CD4-positive, CD25-positive, alpha-beta regulatory T cell (primary cell): ENCODE results near the gene P4HTM. TPM values are rescaled to one million over a fixed set of nuclear protein-coding genes. Genes with fewer than 3 reads are reported as not detected.

ENCODE experiments used
- ATAC-seq, 2 donors: fragments of 150-1000 bp; cut with Tn5 transposase; one replicate each; pipeline ENCODE4 v1.10.0; 2021; ENCODE audit warnings: low read depth in 2 of 2, moderate number of reproducible peaks in 2 of 2, moderate library complexity in 1 of 2
- DNase-seq, 3 donors: peaks; one replicate each; pipeline versions ENCODE4 v3.0.0 to v3.0.0-alpha.2; 2012 to 2022; ENCODE audit warnings: mixed read lengths in 1 of 3
- H3K27ac ChIP-seq: one replicate; pipeline ENCODE4 v1.7.0; 2013; ENCODE audit warnings: mild to moderate bottlenecking, low read length; ENCODE audit not compliant: insufficient read depth, poor library complexity, severe bottlenecking
- H3K27me3 ChIP-seq: one replicate; pipeline ENCODE4 v1.7.0; 2013; ENCODE audit warnings: low read length; ENCODE audit not compliant: control insufficient read depth, insufficient read depth
- H3K36me3 ChIP-seq: one replicate; pipeline ENCODE4 v1.7.0; 2013; ENCODE audit warnings: mild to moderate bottlenecking, low read length, moderate library complexity; ENCODE audit not compliant: control insufficient read depth, insufficient read depth
- H3K4me1 ChIP-seq: 2 replicates; pipeline ENCODE4 v1.7.0; 2013; ENCODE audit warnings: mild to moderate bottlenecking, low read length; ENCODE audit not compliant: insufficient read depth, control insufficient read depth, poor library complexity, severe bottlenecking
- H3K4me3 ChIP-seq: one replicate; pipeline ENCODE4 v1.7.0; 2013; ENCODE audit warnings: low read depth, mild to moderate bottlenecking, low read length, moderate library complexity
- H3K9me3 ChIP-seq, 2 experiments: 1 replicate in 1 of 2; 2 replicates in 1 of 2; pipeline ENCODE4 v1.7.0; 2013; ENCODE audit warnings: low read length in 2 of 2, mild to moderate bottlenecking in 1 of 2, moderate library complexity in 1 of 2; ENCODE audit not compliant: control insufficient read depth in 2 of 2
- H3K27ac Mint-ChIP-seq, 3 donors: one replicate each; pipeline ENCODE4 v1.8.0; 2020 to 2022; ENCODE audit warnings: mild to moderate bottlenecking in 3 of 3, mixed read lengths in 3 of 3, moderate library complexity in 2 of 3
- H3K27me3 Mint-ChIP-seq: one replicate; pipeline ENCODE4 v1.8.0; 2022; ENCODE audit warnings: mild to moderate bottlenecking, mixed read lengths
- H3K36me3 Mint-ChIP-seq: one replicate; pipeline ENCODE4 v1.8.0; 2020; ENCODE audit warnings: mixed read lengths
- H3K4me1 Mint-ChIP-seq, 4 donors: one replicate each; pipeline ENCODE4 v1.8.0; 2020 to 2022; ENCODE audit warnings: mixed read lengths in 4 of 4, mild to moderate bottlenecking in 1 of 4
- H3K4me3 Mint-ChIP-seq, 4 donors: one replicate each; pipeline ENCODE4 v1.8.0; 2020 to 2022; ENCODE audit warnings: mild to moderate bottlenecking in 4 of 4, mixed read lengths in 4 of 4, moderate library complexity in 3 of 4
- H3K9me3 Mint-ChIP-seq, 7 donors: one replicate each; pipeline ENCODE4 v1.8.0; 2020 to 2022; ENCODE audit warnings: mixed read lengths in 7 of 7, mild to moderate bottlenecking in 3 of 7, moderate library complexity in 2 of 7
- polyA plus RNA-seq, 4 donors: library from polyadenylated mRNA; unstranded; fragments of 300-500 nt; fragmentation: Illumina TruSeq; gene quantifications; one replicate each; pipeline ENCODE4 v1.2.3, GENCODE V29; 2021
- total RNA-seq: library from RNA; stranded (reverse); gene quantifications from one replicate; pipeline ENCODE4 v1.2.3, GENCODE V29; 2022

The P4HTM gene
- total and polyA plus RNA-seq, 5 donors from 2014 or later: 19.5 to 39.2 (median 25.1) TPM

GRCh38 chr3:48970586-48970985 is 19.5 kb upstream of the P4HTM start:
- Histone ChIP-seq H3K27ac (no peak overlapping the region), H3K4me1 (no peaks in the 10 kb centered on the region), H3K36me3 (peaks cover 79% of the 10 kb centered on the region), H3K27me3 (no peaks in the 10 kb centered on the region), H3K4me3 (no peak overlapping the region), H3K9me3 (no peaks in the 10 kb centered on the region)
- H3K4me3 Mint-ChIP-seq: no peak overlapping the region
- no peak for DNase-seq
- no peak for ATAC-seq
- H3K27me3 Mint-ChIP-seq: no peaks in the 10 kb centered on the region
- no peaks in the 10 kb centered on the region for H3K9me3 Mint-ChIP-seq
- peaks cover 58% of the 10 kb centered on the region for H3K36me3 Mint-ChIP-seq
- peak overlapping the region in 1 of 3 donors; percentile 5 for H3K27ac Mint-ChIP-seq
- H3K4me1 Mint-ChIP-seq: peaks cover 4 to 13% (median 7%) of the 10 kb centered on the region in 4 donors

- no peaks in the 10 kb centered on the region for H3K27me3 ChIP-seq
- no peak overlapping the region for H3K4me3 Mint-ChIP-seq
- H3K4me3 ChIP-seq: no peak overlapping the region
- no peaks in the 10 kb centered on the region for H3K9me3 Mint-ChIP-seq
- ATAC-seq (no peak), DNase-seq (peak in 1 of 3 donors; percentile 22)
- H3K27me3 Mint-ChIP-seq: no peaks in the 10 kb centered on the region
- no peaks in the 10 kb centered on the region for H3K4me1 ChIP-seq
- no peak overlapping the region for H3K27ac ChIP-seq
- no peaks in the 10 kb centered on the region for H3K4me1 Mint-ChIP-seq
- H3K36me3 ChIP-seq: peaks cover 74% of the 10 kb centered on the region
- H3K9me3 ChIP-seq: no peaks in the 10 kb centered on the region
- H3K36me3 Mint-ChIP-seq: peaks cover 48% of the 10 kb centered on the region
- no peak overlapping the region for H3K27ac Mint-ChIP-seq
Observed at GRCh38 chr3:48974076-48974864, 15.8 kb upstream of the P4HTM start.

- ATAC-seq (no peak), DNase-seq (no peak)
- Mint-ChIP-seq H3K27ac (peak overlapping the region in 2 of 3 donors; percentile 48 to 62), H3K4me3 (no peak overlapping the region), H3K9me3 (no peaks in the 10 kb centered on the region), H3K27me3 (no peaks in the 10 kb centered on the region), H3K36me3 (peaks cover 44% of the 10 kb centered on the region), H3K4me1 (no peaks in the 10 kb centered on the region)
- no peaks in the 10 kb centered on the region for H3K27me3 ChIP-seq
- H3K9me3 ChIP-seq: no peaks in the 10 kb centered on the region
- no peak overlapping the region for H3K27ac ChIP-seq
- peaks cover 81% of the 10 kb centered on the region for H3K36me3 ChIP-seq
- no peaks in the 10 kb centered on the region for H3K4me1 ChIP-seq
- no peak overlapping the region for H3K4me3 ChIP-seq
Observed at GRCh38 chr3:48979451-48979850, 10.6 kb upstream of the P4HTM start.

- peaks cover 40% of the 10 kb centered on the region for H3K36me3 Mint-ChIP-seq
- no peaks in the 10 kb centered on the region for H3K4me1 Mint-ChIP-seq
- Histone ChIP-seq H3K4me1 (no peaks in the 10 kb centered on the region), H3K27me3 (no peaks in the 10 kb centered on the region), H3K9me3 (no peaks in the 10 kb centered on the region), H3K27ac (no peak overlapping the region), H3K36me3 (peaks cover 73% of the 10 kb centered on the region), H3K4me3 (no peak overlapping the region)
- no peaks in the 10 kb centered on the region for H3K27me3 Mint-ChIP-seq
- DNase-seq (no peak), ATAC-seq (no peak)
- no peaks in the 10 kb centered on the region for H3K9me3 Mint-ChIP-seq
- no peak overlapping the region for H3K4me3 Mint-ChIP-seq
- no peak overlapping the region for H3K27ac Mint-ChIP-seq
Observed at GRCh38 chr3:48980295-48980694, 9.7 kb upstream of the P4HTM start.

GRCh38 chr3:48982016-48982415 is 8.0 kb upstream of the P4HTM start:
- Histone ChIP-seq H3K27ac (no peak overlapping the region), H3K4me3 (no peak overlapping the region), H3K36me3 (peaks cover 59% of the 10 kb centered on the region), H3K9me3 (no peaks in the 10 kb centered on the region), H3K4me1 (no peaks in the 10 kb centered on the region), H3K27me3 (no peaks in the 10 kb centered on the region)
- no peak overlapping the region for H3K27ac Mint-ChIP-seq
- no peak for ATAC-seq
- H3K36me3 Mint-ChIP-seq: peaks cover 36% of the 10 kb centered on the region
- peaks cover 0 to 7% (median 1%) of the 10 kb centered on the region in 4 donors for H3K4me1 Mint-ChIP-seq
- H3K27me3 Mint-ChIP-seq: no peaks in the 10 kb centered on the region
- no peaks in the 10 kb centered on the region for H3K9me3 Mint-ChIP-seq
- DNase-seq: no peak
- no peak overlapping the region for H3K4me3 Mint-ChIP-seq

GRCh38 chr3:48982686-48983085 is 7.4 kb upstream of the P4HTM start:
- peaks cover 36% of the 10 kb centered on the region for H3K36me3 Mint-ChIP-seq

GRCh38 chr3:48983096-48983495 is 6.9 kb upstream of the P4HTM start:
- Mint-ChIP-seq H3K9me3 (no peaks in the 10 kb centered on the region), H3K4me1 (peaks cover 3 to 13% (median 7%) of the 10 kb centered on the region in 4 donors), H3K36me3 (peaks cover 34% of the 10 kb centered on the region), H3K27me3 (no peaks in the 10 kb centered on the region), H3K4me3 (no peak overlapping the region), H3K27ac (peak overlapping the region in 2 of 3 donors; percentile 69 to 73)
- no peak overlapping the region for H3K27ac ChIP-seq
- no peaks in the 10 kb centered on the region for H3K9me3 ChIP-seq
- peaks cover 5% of the 10 kb centered on the region for H3K4me1 ChIP-seq
- H3K36me3 ChIP-seq: peaks cover 53% of the 10 kb centered on the region
- DNase-seq: no peak
- no peak overlapping the region for H3K4me3 ChIP-seq
- ATAC-seq: no peak
- H3K27me3 ChIP-seq: no peaks in the 10 kb centered on the region

More at GRCh38 chr3:48982686-48983085, 7.4 kb upstream of the P4HTM start:
- Histone ChIP-seq H3K4me3 (no peak overlapping the region), H3K4me1 (peaks cover 2% of the 10 kb centered on the region), H3K27me3 (no peaks in the 10 kb centered on the region), H3K27ac (no peak overlapping the region), H3K36me3 (peaks cover 56% of the 10 kb centered on the region), H3K9me3 (no peaks in the 10 kb centered on the region)
- no peaks in the 10 kb centered on the region for H3K27me3 Mint-ChIP-seq
- DNase-seq (no peak), ATAC-seq (no peak)
- H3K4me1 Mint-ChIP-seq: peaks cover 0 to 9% (median 3%) of the 10 kb centered on the region in 4 donors
- no peaks in the 10 kb centered on the region for H3K9me3 Mint-ChIP-seq
- H3K27ac Mint-ChIP-seq: peak overlapping the region in 2 of 3 donors; percentile 69 to 73
- H3K4me3 Mint-ChIP-seq: no peak overlapping the region

GRCh38 chr3:48984663-48985062 is 5.4 kb upstream of the P4HTM start:
- ATAC-seq (no peak), DNase-seq (no peak)
- no peaks in the 10 kb centered on the region for H3K27me3 ChIP-seq
- H3K4me1 ChIP-seq: peaks cover 14% of the 10 kb centered on the region
- Mint-ChIP-seq H3K27ac (peak overlapping the region in 2 of 3 donors; percentile 36 to 44), H3K4me3 (no peak overlapping the region), H3K36me3 (peaks cover 26% of the 10 kb centered on the region), H3K4me1 (peaks cover 5 to 22% (median 16%) of the 10 kb centered on the region in 4 donors), H3K9me3 (no peaks in the 10 kb centered on the region), H3K27me3 (no peaks in the 10 kb centered on the region)
- H3K4me3 ChIP-seq: no peak overlapping the region
- H3K9me3 ChIP-seq: no peaks in the 10 kb centered on the region
- H3K36me3 ChIP-seq: peaks cover 44% of the 10 kb centered on the region
- H3K27ac ChIP-seq: no peak overlapping the region
